Hematopoietic multipotent progenitor cell treated with erythropoietin and hydrocortisone succinate and interleukin-3 and kit ligand, for 4 days (in vitro differentiated cells): ENCODE measurements around the gene ARID3A.

Experiments
- DNase-seq: peaks from one replicate; pipeline ENCODE4 v3.0.0-alpha.2; 2015

Gene ARID3A

DNA sequence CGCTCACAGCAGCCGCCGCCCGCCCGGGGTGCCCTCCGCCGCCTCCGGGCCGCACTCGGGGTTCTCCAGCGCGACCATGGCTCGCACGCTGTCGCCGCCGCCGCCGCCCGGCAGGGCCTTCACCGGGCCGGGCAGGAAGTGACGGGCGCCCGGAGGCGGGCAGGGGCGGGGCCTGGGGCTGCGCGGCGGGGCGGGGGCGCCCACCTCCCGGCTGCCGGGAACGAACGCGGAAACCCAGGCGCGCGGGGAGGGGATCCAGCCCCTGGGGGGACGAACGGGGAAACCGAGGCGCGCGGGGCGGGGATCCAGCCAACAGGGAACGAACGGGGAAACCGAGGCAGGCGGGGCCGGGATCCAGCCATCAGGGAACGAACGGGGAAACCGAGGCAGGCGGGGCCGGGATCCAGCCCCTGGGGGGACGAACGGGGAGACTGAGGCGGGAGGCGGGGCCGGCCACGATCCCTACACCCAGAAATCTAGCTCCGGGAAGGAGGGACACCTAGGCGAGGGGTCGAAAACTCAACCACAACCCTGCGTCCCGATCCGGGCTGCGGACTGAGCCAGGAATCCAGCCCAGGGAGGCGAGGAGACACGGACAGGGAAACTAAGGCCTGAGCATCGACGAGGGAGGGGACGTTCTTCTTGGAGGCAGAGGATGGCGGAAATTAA, 12.6 kb upstream of the ARID3A start, which contains the start of gene R3HDM4:
Gene R3HDM4 (minus strand): TSS at position 140 of the 669 bp plus-strand sequence. CDS start 62 bp downstream, at position 78.
- peak; percentile 85 for DNase-seq

DNA sequence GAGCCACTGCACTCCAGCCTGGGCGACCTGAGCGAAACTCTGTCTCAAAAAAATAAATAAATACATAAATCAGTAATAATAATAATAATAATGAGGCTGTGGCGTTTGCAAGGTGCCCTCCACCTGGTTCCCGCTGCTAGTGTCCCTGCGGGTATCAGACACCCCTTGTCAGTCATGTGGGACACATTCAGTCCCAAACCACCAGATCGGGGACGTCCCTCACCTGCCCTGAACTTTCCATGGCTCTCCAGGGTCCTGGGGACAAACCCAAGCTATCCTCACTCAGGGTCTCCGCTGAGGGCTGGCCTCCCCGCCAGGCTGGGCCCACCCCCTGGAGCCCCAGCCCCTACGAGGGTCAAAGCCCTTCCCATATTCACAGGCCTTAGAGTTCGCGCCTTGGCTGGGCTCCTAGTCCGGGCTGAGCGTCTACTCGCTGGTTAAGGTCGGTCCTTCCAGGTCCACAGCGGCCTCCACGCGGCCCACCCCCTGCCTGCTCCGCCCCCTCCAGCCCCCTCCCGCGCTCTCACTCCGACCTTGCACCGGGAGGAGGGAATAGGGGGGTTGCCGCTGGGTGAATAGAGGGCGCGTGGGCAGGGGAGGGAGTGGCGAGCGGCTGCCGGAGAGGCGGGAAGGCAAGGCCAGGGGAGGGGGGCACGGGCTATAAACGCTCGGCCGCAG, 9.1 kb upstream of the ARID3A start:
- DNase-seq, result peak; percentile 68

- peak; percentile 71 for DNase-seq
Measured at GRCh38 chr19:917323-918151, 8.3 kb upstream of the ARID3A start, which contains the start of gene KISS1R. Gene KISS1R, plus strand, starts transcription at chr19:917333. Its CDS starts 170 bp downstream, at chr19:917503.

GRCh38 chr19:918152-918437, 7.7 kb upstream of the ARID3A start:
- DNase-seq, result no peak

GRCh38 chr19:918481-919198, 7.2 kb upstream of the ARID3A start:
- no peak for DNase-seq

- DNase-seq, result peak; percentile 52
Measured at GRCh38 chr19:919199-920050, 6.4 kb upstream of the ARID3A start.

- DNase-seq, result peak; percentile 64
Measured at GRCh38 chr19:920051-920864, 5.6 kb upstream of the ARID3A start.

- peak; percentile 46 for DNase-seq
Measured at GRCh38 chr19:924553-925086, 1.2 kb upstream of the ARID3A start.

DNA sequence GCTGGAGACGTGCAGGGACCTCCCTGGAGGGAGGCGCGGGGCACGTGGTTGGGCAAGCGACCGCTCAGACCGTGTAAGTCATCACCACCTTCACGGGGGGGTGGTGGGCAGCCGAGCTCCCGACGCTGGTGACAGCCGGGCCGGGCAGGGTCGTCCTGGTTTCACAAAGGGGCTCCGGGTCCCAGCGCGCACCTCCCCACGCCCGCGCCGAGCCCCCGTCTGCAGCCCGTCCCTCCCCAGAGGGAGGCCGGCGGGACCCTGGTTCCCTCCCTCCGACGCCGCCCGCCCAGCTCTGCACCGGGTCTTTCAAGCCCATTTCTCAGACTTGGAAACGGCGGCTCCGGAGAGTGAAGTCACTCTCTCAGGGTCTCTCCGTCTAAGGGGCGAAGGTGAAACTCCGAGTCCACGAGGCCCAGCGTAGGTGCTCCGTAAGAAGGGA, 729 bp upstream of the ARID3A start:
- peak; percentile 75 for DNase-seq

- DNase-seq, result no peak
Measured at GRCh38 chr19:926323-926588, 421 bp downstream of the ARID3A start.

DNA sequence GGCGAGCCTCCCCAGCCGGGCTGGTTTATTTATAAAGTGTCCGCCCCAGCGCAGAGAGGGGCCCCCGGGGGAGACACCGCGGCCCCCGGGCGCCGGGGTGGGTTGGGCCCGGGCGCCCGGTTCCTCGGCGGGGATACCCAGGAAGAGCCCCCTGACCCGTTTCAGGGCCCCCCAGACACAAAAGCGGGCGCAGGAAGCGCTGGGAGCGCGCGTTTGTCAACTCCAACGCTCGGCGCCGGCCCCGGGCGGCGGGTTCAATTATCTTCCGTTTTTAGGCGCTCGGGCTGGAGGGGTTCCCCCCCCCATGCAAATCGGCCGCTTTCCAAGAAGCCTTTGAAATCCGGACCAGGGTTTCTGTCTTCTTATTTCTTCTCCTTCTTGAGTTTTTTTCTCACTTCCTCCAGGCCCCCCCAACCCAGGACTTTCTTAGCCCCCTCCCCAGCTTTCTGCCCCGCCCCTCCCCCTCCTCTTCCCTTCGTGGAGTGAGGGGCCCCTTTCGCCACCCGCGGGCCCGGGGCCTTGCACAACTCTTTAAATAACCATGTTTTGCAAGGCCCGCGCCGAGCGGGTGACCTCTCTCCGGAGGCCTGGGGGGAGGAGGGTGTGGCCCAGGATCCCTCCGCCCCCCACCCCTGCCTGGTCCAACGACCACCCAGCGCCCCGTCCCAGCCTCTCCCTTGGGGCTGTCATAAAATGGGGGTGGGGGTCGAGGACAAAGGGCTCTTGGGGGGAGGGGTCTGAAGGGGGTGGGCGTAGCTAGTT, 935 bp downstream of the ARID3A start:
- DNase-seq, result peak; percentile 86

DNA sequence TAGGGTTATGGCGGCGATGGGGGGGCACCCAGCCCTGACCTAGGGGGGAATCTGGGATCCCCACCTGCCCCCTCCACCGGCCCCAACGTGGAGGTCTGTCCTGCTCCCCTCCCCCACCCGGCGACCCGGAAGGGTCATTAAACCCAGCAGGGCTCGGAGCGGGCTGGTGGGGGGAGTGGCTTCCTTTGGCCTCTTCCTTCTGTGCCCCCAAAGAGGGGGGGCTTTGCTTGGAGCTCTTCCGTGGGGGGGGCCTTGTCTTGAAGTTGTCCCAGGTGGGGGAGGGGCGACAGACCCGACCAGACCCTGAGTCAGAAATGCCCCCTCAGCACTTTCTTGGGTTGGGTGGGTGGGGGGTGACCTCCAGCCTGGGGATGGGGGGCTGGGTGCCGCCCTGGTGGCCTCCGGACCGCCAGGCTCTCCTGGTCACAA, 1.5 kb downstream of the ARID3A start:
- DNase-seq, result no peak

DNA sequence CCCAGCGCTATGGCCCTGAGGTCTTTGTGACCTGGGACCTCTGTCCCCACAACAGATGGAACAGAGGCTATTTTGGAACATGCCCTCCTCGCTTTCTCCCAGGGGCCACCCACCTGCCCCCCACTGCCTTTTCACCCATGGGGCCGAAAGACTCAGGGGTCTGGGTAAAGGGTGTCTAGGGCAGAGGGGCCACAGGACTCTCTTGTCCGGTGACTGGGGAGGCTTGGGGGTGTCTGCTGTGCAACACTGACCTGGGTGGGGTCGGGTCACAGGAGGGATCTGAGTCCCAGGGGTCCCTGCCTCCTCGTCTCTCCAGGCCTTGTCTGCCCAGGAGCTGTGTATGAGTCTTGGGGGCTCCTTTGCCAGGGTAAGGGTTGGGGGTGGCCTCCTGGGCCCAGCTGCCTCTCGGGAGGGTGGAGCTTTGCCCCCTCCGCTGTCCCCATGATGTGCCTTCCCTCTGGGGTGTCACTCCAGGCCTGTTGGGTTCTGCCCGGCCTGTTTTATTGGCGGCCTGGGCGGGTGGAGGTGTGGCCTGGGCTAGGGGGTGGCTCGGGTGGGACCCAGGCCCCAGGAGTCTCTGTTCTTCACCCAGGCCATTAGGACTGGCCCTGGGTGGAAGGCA, 2.1 kb downstream of the ARID3A start:
- no peak for DNase-seq

GRCh38 chr19:928471-929202, 2.8 kb downstream of the ARID3A start:
- DNase-seq, result no peak

- no peak for DNase-seq
Measured at GRCh38 chr19:929203-929890, 3.5 kb downstream of the ARID3A start.

- no peak for DNase-seq
Measured at GRCh38 chr19:929891-930258, 4.0 kb downstream of the ARID3A start.

DNA sequence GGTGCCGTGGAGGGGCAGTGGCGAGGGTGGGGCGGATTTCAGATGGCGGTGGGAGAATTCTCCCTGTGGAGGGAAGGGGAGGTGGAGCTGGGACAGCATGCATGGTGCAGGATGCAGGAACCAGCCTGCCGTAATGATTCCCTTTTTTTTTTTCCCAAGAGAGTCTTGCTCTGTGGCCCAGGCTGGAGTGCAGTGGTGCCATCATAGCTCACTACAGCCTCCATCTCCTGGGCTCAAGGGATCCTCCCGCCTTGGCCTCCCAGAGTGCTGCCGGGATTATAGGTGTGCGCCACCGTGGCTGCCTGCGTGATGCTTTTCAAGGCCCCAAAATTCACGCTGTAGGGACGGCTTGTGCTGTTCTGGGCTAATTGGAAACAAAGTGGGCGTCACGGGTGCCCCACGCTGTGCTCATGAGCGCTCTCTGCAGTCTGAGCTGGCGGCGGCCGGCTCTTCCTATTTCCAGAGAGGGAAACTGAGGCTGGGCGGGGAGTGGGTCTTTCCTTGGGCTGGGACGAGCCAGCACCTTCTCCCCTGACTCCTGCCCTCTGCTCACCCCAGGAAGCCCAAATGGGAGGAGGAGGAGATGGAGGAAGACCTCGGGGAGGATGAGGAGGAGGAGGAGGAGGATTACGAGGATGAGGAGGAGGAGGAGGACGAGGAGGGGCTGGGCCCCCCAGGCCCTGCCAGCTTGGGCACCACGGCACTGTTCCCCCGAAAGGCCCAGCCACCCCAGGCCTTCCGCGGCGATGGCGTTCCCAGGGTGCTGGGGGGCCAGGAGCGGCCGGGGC, 6.2 kb downstream of the ARID3A start:
- DNase-seq, result no peak
